ENCODE measurements around the gene SLC23A3.

DNA sequence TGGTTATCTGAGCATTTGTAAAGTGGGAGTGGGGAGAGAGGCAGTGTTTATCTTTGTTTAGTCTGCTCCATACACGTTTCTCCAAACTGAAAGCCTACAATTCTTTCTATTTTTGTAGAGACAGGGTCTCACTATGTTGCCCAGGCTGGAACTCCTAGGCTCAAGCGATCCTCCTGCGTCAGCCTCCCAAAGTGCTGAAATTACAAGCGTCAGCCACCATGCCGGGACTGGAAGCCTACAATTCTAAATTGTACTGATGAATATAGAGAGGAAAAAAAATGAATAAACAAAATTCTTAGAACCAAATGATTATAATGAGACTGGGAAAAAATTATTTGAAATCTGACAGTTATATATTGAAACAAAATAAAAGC is 35.3 kb upstream of the SLC23A3 start:
- TF ChIP-seq, protein P1, sequence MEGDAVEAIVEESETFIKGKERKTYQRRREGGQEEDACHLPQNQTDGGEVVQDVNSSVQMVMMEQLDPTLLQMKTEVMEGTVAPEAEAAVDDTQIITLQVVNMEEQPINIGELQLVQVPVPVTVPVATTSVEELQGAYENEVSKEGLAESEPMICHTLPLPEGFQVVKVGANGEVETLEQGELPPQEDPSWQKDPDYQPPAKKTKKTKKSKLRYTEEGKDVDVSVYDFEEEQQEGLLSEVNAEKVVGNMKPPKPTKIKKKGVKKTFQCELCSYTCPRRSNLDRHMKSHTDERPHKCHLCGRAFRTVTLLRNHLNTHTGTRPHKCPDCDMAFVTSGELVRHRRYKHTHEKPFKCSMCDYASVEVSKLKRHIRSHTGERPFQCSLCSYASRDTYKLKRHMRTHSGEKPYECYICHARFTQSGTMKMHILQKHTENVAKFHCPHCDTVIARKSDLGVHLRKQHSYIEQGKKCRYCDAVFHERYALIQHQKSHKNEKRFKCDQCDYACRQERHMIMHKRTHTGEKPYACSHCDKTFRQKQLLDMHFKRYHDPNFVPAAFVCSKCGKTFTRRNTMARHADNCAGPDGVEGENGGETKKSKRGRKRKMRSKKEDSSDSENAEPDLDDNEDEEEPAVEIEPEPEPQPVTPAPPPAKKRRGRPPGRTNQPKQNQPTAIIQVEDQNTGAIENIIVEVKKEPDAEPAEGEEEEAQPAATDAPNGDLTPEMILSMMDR (conservative IDR thresholded peaks at IDR 0.05) = no peak
- TF ChIP-seq EZH2 (IDR thresholded peaks at IDR 0.05; ENCODE audit: low read depth) = no peak

All from PC-9 (cell line).